IMR-90 (cell line): Measurements from ENCODE around the gene ABI3BP.

Experiments used
- CEBPB ChIP-seq: IDR thresholded peaks from 2 replicates; pipeline ENCODE4 v1.6.1; 2012; ENCODE audit warnings: low read depth, low read length, improper control_type of control experiment
- CHD1 ChIP-seq: IDR thresholded peaks from 2 replicates; pipeline ENCODE4 v1.6.1; 2012; ENCODE audit warnings: low read depth, low read length, improper control_type of control experiment
- CTCF ChIP-seq: conservative IDR thresholded peaks from 2 replicates; pipeline ENCODE4 v1.5.1; 2012; ENCODE audit warnings: mild to moderate bottlenecking, low read depth, low read length, improper control_type of control experiment
- FOS ChIP-seq: fragments of 150-350 bp; IDR thresholded peaks from 2 replicates; pipeline ENCODE4 v1.6.1; 2016; ENCODE audit warnings: low read depth, low read length
- MAFK ChIP-seq: IDR thresholded peaks from 2 replicates; pipeline ENCODE4 v1.6.1; 2012; ENCODE audit warnings: low read depth, low read length, improper control_type of control experiment
- MAZ ChIP-seq: IDR thresholded peaks from 2 replicates; pipeline ENCODE4 v1.6.1; 2012; ENCODE audit warnings: low read depth, mild to moderate bottlenecking, low read length, improper control_type of control experiment, moderate library complexity, borderline replicate concordance
- MXI1 ChIP-seq: IDR thresholded peaks from 2 replicates; pipeline ENCODE4 v1.6.1; 2012; ENCODE audit warnings: low read depth, mild to moderate bottlenecking, low read length, moderate library complexity, borderline replicate concordance
- NFE2L2 ChIP-seq: fragments of 150-350 bp; IDR thresholded peaks from 2 replicates; pipeline ENCODE4 v1.6.1; 2016; ENCODE audit warnings: low read depth, mild to moderate bottlenecking, low read length
- POLR2A ChIP-seq: IDR thresholded peaks from 2 replicates; pipeline ENCODE4 v1.6.1; 2012; ENCODE audit warnings: mild to moderate bottlenecking, low read depth, low read length
- RAD21 ChIP-seq: IDR thresholded peaks from 2 replicates; pipeline ENCODE4 v1.6.1; 2012; ENCODE audit warnings: low read length, improper control_type of control experiment
- RCOR1 ChIP-seq: IDR thresholded peaks from 2 replicates; pipeline ENCODE4 v1.6.1; 2012; ENCODE audit warnings: mild to moderate bottlenecking, low read length, improper control_type of control experiment; ENCODE audit not compliant: insufficient replicate concordance
- RFX5 ChIP-seq: IDR thresholded peaks from 2 replicates; pipeline ENCODE4 v1.8.0; 2012; ENCODE audit warnings: low read depth, mild to moderate bottlenecking, low read length, moderate library complexity
- SMC3 ChIP-seq: fragments of 150-350 bp; IDR thresholded peaks from 2 replicates; pipeline ENCODE4 v1.6.1; 2016; ENCODE audit warnings: low read depth, mild to moderate bottlenecking, antibody characterized with exemption, low read length, moderate library complexity

DNA sequence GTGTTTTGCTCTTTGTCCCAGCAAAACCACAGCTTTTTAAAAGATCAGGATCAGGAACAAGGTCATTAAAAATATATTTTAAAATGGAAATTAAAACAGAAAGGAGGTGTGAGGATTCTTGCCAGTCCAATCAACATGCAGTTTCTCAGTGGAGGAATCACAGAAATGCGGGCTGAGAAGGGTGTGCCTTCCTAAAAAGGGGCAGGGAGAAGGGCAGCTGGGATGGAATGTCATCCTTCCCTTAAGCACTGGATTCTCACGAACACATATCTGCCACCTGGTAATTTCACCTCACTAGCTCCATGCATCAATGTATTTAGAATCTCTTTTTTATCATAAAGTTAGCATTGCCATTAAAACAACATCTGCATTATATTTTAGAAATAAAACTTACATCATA, 21.4 kb downstream of the ABI3BP start:
- TF ChIP-seq RCOR1 (no peak), SMC3 (no peak), CTCF (no peak), POLR2A (no peak), RFX5 (no peak), MAFK (no peak), MXI1 (no peak), FOS (no peak), RAD21 (no peak), CHD1 (no peak), MAZ (no peak), CEBPB (no peak), NFE2L2 (no peak)
